SW 1271 (cell line): Measurements from ENCODE around the gene ERC2.
"Not testable (repeated sequence)": the region's sequence is repeated elsewhere in the genome, so short reads cannot be mapped to it uniquely, and the experiment has no call there.

Source experiments
- DNase-seq, 2 experiments: peaks; one replicate each; lab custom pipeline; 2025; lab: John Stamatoyannopoulos, UW

ERC2 gene

GRCh38 chr3:55884066-55884465 lies 584.2 kb downstream of the ERC2 start:
- no peak for DNase-seq

GRCh38 chr3:55882006-55882405 lies 586.3 kb downstream of the ERC2 start:
- no peak for DNase-seq

GRCh38 chr3:55880357-55880756 lies 587.9 kb downstream of the ERC2 start:
- DNase-seq, result no peak

- DNase-seq, result no peak
These were observed 588.4 kb downstream of the ERC2 start for GRCh38 chr3:55879901-55880331.

- no peak for DNase-seq
These were observed 590.6 kb downstream of the ERC2 start for GRCh38 chr3:55877703-55878102.

- no peak for DNase-seq
These were observed 591.7 kb downstream of the ERC2 start for GRCh38 chr3:55876560-55876959.

- DNase-seq, result no peak
These were observed 593.2 kb downstream of the ERC2 start for GRCh38 chr3:55875113-55875512.

- DNase-seq, result no peak
These were observed 594.6 kb downstream of the ERC2 start for GRCh38 chr3:55873523-55874254.

GRCh38 chr3:55870594-55870993 lies 597.7 kb downstream of the ERC2 start:
- DNase-seq, result no peak

- DNase-seq, result no peak
These were observed 599.9 kb downstream of the ERC2 start for GRCh38 chr3:55868347-55868746.

GRCh38 chr3:55863028-55863427 lies 605.2 kb downstream of the ERC2 start:
- no peak for DNase-seq

GRCh38 chr3:55860049-55860721 lies 608.1 kb downstream of the ERC2 start:
- DNase-seq, result no peak

- DNase-seq, result no peak
These were observed 609.0 kb downstream of the ERC2 start for GRCh38 chr3:55859305-55859704.

- DNase-seq, result no peak
These were observed 609.5 kb downstream of the ERC2 start for GRCh38 chr3:55858727-55859126.

- no peak for DNase-seq
These were observed 610.0 kb downstream of the ERC2 start for GRCh38 chr3:55858302-55858701.

GRCh38 chr3:55857633-55858032 lies 610.6 kb downstream of the ERC2 start:
- no peak for DNase-seq

- DNase-seq, result no peak
These were observed 613.0 kb downstream of the ERC2 start for GRCh38 chr3:55855311-55855710.

GRCh38 chr3:55854494-55854893 lies 613.8 kb downstream of the ERC2 start:
- no peak for DNase-seq

- DNase-seq, result no peak
These were observed 615.9 kb downstream of the ERC2 start for GRCh38 chr3:55852326-55852725.

- no peak for DNase-seq
These were observed 626.1 kb downstream of the ERC2 start for GRCh38 chr3:55842204-55842603.

GRCh38 chr3:55831876-55832275 lies 636.4 kb downstream of the ERC2 start:
- not testable (repeated sequence) for DNase-seq

- no peak for DNase-seq
These were observed 639.6 kb downstream of the ERC2 start for GRCh38 chr3:55828712-55829111.

- DNase-seq, result no peak
These were observed 640.5 kb downstream of the ERC2 start for GRCh38 chr3:55827786-55828185.
